Measurements from ENCODE around the gene CRISPLD2. TPM values are rescaled to one million over a fixed set of nuclear protein-coding genes. Genes with fewer than 3 reads are reported as not detected.

CRISPLD2 gene
- polyA plus RNA-seq, 1 donor from 2014 or later: 0.06 TPM

- Histone ChIP-seq H3K9me3 (ENCODE audit: low read length) (no peaks in the 10 kb centered on the region), H3K9ac (ENCODE audit: low read length) (no peak overlapping the region), H3K27ac (ENCODE audit: low read length) (no peak overlapping the region), H3K36me3 (ENCODE audit: insufficient read depth, low read length) (no peaks in the 10 kb centered on the region), H3F3A (ENCODE audit: insufficient read depth, low read length, poor library complexity, severe bottlenecking) (no peaks in the 10 kb centered on the region), H3K27me3 (ENCODE audit: insufficient read depth, low read depth, low read length) (no peaks in the 10 kb centered on the region), H3K4me2 (ENCODE audit: low read length) (no peak overlapping the region), H3K79me2 (replicated peaks; ENCODE audit: insufficient read depth, low read length) (no peaks in the 10 kb centered on the region), H2AFZ (ENCODE audit: low read depth, low read length) (no peak overlapping the region), H3K4me3 (ENCODE audit: low read length) (no peak overlapping the region), H4K20me1 (ENCODE audit: insufficient read depth) (no peaks in the 10 kb centered on the region), H3K9me2 (ENCODE audit: insufficient read depth, low read length) (no peaks in the 10 kb centered on the region)
- TF ChIP-seq POLR2AphosphoS5 (IDR thresholded peaks at IDR 0.05) (no peak), RAD21 (conservative IDR thresholded peaks at IDR 0.05) (no peak), TAF1 (IDR thresholded peaks at IDR 0.05; ENCODE audit: low read depth) (no peak), REST (IDR thresholded peaks at IDR 0.05; ENCODE audit: borderline replicate concordance) (no peak), SMC3 (conservative IDR thresholded peaks at IDR 0.05; ENCODE audit: poor library complexity) (no peak), CTCF (IDR thresholded peaks at IDR 0.05; ENCODE audit: poor library complexity, severe bottlenecking) (no peak), MXI1 (conservative IDR thresholded peaks at IDR 0.05; ENCODE audit: poor library complexity, severe bottlenecking) (no peak), EP300 (conservative IDR thresholded peaks at IDR 0.05; ENCODE audit: poor library complexity, severe bottlenecking) (no peak), EZH2 (IDR thresholded peaks at IDR 0.05; ENCODE audit: borderline replicate concordance, insufficient read depth, low read length, poor library complexity, severe bottlenecking) (no peak)
Measured at GRCh38 chr16:84920333-84920732, 100.5 kb downstream of the CRISPLD2 start.

GRCh38 chr16:84922351-84923120 lies 102.8 kb downstream of the CRISPLD2 start:
- H3K4me3 ChIP-seq (ENCODE audit: low read length): no peak overlapping the region
- TF ChIP-seq TAF1 (IDR thresholded peaks at IDR 0.05; ENCODE audit: low read depth): no peak
- no peak for TF ChIP-seq EP300 (conservative IDR thresholded peaks at IDR 0.05; ENCODE audit: poor library complexity, severe bottlenecking)
- no peak for TF ChIP-seq EZH2 (IDR thresholded peaks at IDR 0.05; ENCODE audit: borderline replicate concordance, insufficient read depth, low read length, poor library complexity, severe bottlenecking)
- TF ChIP-seq SMC3 (conservative IDR thresholded peaks at IDR 0.05; ENCODE audit: poor library complexity): no peak
- TF ChIP-seq CTCF (IDR thresholded peaks at IDR 0.05; ENCODE audit: poor library complexity, severe bottlenecking): no peak
- no peak for TF ChIP-seq POLR2AphosphoS5 (IDR thresholded peaks at IDR 0.05)
- TF ChIP-seq RAD21 (conservative IDR thresholded peaks at IDR 0.05): no peak
- no peak for TF ChIP-seq MXI1 (conservative IDR thresholded peaks at IDR 0.05; ENCODE audit: poor library complexity, severe bottlenecking)
- TF ChIP-seq REST (IDR thresholded peaks at IDR 0.05; ENCODE audit: borderline replicate concordance): no peak
- H3K27ac ChIP-seq (ENCODE audit: low read length): no peak overlapping the region
- H3K9me2 ChIP-seq (ENCODE audit: insufficient read depth, low read length): no peaks in the 10 kb centered on the region
- no peaks in the 10 kb centered on the region for H3K36me3 ChIP-seq (ENCODE audit: insufficient read depth, low read length)
- H4K20me1 ChIP-seq (ENCODE audit: insufficient read depth): no peaks in the 10 kb centered on the region
- H3K27me3 ChIP-seq (ENCODE audit: insufficient read depth, low read depth, low read length): no peaks in the 10 kb centered on the region
- H3K4me2 ChIP-seq (ENCODE audit: low read length): no peak overlapping the region
- no peaks in the 10 kb centered on the region for H3K9me3 ChIP-seq (ENCODE audit: low read length)
- no peak overlapping the region for H2AFZ ChIP-seq (ENCODE audit: low read depth, low read length)
- no peaks in the 10 kb centered on the region for H3K79me2 ChIP-seq (replicated peaks; ENCODE audit: insufficient read depth, low read length)
- H3K9ac ChIP-seq (ENCODE audit: low read length): no peak overlapping the region
- no peaks in the 10 kb centered on the region for H3F3A ChIP-seq (ENCODE audit: insufficient read depth, low read length, poor library complexity, severe bottlenecking)
